Fibroblast of mammary gland (primary cell): ENCODE data around the gene C20orf144.
"Not testable (repeated sequence)": the region's sequence is repeated elsewhere in the genome, so short reads cannot be mapped to it uniquely, and the experiment has no call there.

Experiments used
- DNase-seq: peaks from one replicate; pipeline ENCODE4 v3.0.0-alpha.2; 2010; ENCODE audit warnings: low read depth
- H3K4me3 ChIP-seq: 2 replicates; pipeline ENCODE4 v1.5.1; 2011; ENCODE audit warnings: low read depth, mild to moderate bottlenecking, low read length, moderate library complexity; ENCODE audit not compliant: control insufficient read depth
- TF ChIP-seq, protein P1 (sequence below): conservative IDR thresholded peaks from 2 replicates; pipeline ENCODE4 v1.5.1; 2011; ENCODE audit warnings: low read depth, low read length, inconsistent platforms; ENCODE audit not compliant: control insufficient read depth, insufficient read depth

C20orf144 gene

DNA sequence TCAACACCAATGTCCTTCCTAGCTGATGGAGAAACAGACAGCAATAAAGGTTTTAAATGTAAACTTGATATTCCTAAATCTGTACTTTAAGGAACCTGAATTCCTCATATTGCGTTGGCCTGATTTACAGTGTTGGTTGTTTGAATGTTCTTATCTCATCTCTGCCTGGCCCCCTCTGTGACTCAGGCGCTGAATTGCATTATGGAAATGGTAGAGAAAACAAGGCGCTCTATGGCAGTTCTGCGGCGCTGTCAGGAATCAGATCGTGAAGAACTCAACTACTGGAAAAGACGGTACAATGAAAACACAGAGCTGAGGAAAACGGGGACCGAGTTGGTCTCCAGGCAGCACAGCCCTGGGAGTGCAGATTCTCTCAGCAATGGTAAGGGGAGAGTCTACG, 32.6 kb upstream of the C20orf144 start:
- TF ChIP-seq, protein P1, sequence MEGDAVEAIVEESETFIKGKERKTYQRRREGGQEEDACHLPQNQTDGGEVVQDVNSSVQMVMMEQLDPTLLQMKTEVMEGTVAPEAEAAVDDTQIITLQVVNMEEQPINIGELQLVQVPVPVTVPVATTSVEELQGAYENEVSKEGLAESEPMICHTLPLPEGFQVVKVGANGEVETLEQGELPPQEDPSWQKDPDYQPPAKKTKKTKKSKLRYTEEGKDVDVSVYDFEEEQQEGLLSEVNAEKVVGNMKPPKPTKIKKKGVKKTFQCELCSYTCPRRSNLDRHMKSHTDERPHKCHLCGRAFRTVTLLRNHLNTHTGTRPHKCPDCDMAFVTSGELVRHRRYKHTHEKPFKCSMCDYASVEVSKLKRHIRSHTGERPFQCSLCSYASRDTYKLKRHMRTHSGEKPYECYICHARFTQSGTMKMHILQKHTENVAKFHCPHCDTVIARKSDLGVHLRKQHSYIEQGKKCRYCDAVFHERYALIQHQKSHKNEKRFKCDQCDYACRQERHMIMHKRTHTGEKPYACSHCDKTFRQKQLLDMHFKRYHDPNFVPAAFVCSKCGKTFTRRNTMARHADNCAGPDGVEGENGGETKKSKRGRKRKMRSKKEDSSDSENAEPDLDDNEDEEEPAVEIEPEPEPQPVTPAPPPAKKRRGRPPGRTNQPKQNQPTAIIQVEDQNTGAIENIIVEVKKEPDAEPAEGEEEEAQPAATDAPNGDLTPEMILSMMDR: no peak
- DNase-seq: no peak
- H3K4me3 ChIP-seq: no peak overlapping the region

DNA sequence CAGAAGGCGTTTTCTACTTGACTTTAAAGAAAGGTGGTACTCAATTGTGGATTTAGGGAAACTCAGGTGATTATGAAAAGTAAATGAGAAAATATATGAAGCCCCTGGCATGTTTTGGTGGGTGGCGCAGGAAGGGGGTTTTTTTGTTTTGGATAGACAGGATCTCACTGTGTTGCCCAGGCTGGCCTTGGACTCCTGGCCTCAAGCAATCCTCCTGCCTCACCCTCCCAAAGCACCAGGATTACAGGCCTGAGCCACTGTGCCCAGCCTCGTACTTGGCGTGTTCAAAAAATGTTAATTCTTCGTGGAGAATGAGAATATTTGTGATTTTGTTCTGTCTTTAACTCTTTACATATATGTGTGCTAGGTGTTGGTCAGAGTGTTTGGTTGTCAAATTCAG, 32.1 kb upstream of the C20orf144 start:
- DNase-seq: no peak
- TF ChIP-seq, protein P1: no peak
- no peak overlapping the region for H3K4me3 ChIP-seq

DNA sequence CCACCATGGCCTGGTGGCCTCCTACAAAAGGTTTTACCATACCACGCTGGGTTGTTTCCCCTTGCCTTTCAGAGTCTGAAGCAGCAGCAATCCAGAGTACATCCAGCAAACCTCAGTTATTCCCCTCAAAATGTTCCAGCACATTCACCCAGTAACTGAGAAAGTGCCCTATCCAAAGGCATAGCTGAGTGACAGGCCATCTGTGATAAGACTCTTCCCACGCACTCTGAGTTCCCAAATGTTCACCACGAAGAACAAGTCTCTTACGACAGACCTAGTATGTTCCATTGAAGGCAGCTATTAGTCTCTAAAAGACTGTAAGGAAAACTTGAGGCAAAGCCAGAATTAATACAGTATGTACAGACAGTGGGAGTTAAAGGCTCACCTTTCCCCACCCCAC, 31.6 kb upstream of the C20orf144 start:
- TF ChIP-seq, protein P1: no peak
- DNase-seq: no peak
- no peak overlapping the region for H3K4me3 ChIP-seq

DNA sequence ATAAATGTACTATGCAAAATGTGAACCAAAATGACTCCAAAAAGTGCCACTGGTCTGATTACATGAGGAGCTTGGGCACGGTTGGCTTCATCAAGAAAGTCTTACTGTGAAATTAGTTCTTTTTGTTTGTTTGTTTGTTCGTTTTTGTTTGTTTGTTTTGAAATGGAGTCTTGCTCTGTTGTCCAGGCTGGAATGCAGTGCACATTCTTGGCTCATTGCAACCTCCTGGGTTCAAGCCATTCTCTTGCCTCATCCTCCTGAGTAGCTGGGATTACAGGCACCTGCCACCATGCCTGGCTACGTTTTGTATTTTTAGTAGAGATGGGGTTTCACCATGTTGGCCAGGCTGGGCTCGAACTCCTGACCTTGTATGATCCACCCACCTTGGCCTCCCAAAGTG, 30.2 kb upstream of the C20orf144 start:
- DNase-seq, H3K4me3 ChIP-seq: not testable (repeated sequence)

DNA sequence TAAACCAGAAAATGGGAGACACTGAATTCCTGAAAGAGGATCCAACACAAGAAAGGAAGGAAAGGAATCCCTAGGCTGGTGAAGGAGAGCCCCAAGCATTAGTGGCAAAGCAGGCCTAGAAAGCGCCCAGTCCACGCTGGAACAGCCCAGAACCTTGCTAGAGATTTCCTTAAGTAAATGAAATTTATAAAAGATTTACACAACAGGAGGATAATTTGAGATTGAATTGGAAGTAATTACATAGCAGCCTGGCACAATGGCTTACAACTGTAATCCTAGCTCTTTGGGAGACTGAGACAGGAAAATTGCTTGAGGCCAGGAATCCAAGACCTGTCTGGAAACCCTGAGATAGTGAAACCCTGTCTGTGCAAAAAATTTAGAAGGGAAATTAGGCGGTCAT, 26.8 kb upstream of the C20orf144 start:
- DNase-seq: no peak

DNA sequence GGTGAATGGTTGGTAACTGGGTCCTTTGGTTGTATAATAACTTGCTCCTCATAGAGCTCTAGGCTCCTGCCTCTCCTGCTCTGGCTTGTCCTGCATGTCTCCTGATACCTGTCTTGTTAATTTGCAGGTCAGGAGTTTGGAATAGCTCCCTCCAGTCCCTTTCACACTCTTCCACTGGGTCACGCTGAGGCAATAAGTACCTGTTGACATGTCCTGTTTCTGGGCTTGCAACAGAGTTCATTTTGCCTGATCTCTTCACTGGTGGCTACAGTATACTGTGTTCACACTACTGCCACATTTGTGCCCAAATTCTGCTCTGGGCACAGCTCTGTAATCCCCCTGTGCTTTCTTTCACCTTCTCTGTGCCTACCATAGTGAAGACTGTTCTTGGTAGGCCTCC, 25.4 kb upstream of the C20orf144 start:
- no peak overlapping the region for H3K4me3 ChIP-seq
- TF ChIP-seq, protein P1: no peak
- no peak for DNase-seq

More for the DNA sequence above, 26.8 kb upstream of the C20orf144 start:
- TF ChIP-seq, protein P1: no peak
- H3K4me3 ChIP-seq: no peak overlapping the region

DNA sequence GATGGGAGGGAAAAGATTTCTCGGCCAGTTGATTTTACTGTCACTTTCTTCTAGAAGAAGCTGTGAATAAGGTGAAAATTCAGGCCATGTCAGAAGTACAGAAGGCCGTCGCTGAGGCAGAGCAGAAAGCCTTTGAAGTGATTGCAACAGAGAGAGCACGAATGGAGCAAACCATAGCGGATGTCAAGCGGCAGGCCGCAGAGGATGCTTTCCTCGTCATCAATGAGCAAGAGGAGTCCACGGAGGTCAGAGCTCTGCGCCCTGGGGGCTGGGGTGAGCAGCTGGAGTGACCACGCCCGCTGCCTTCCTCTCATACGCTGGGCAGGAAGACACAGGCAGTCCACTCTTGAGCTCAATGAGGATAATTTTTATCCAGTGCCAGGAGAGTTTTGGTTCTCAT, 21.8 kb upstream of the C20orf144 start:
- DNase-seq: no peak
- H3K4me3 ChIP-seq: no peak overlapping the region
- TF ChIP-seq, protein P1: no peak
